Left renal cortex interstitium (tissue), 4 donors: Measurements from ENCODE around the gene PAWR. TPM values are rescaled to one million over a fixed set of nuclear protein-coding genes. Genes with fewer than 3 reads are reported as not detected.
"Not testable (repeated sequence)": the region's sequence is repeated elsewhere in the genome, so short reads cannot be mapped to it uniquely, and the experiment has no call there.

Source experiments
- DNase-seq, 4 donors: peaks; one replicate each; pipeline ENCODE4 v3.0.0-alpha.2; 2013; ENCODE audit warnings: low read depth in 4 of 4, low spot score in 2 of 4, missing footprints in 1 of 4
- polyA plus RNA-seq, 4 donors: library from polyadenylated mRNA; unstranded; fragments of 120-200 nt; gene quantifications; one replicate each; pipeline ENCODE4 v1.2.1, GENCODE V29; 2013; ENCODE audit not compliant: insufficient read length in 4 of 4

The PAWR gene
- polyA plus RNA-seq, 4 donors = 59.8 to 142 (median 92.1) TPM

GRCh38 chr12:79601908-79602307 is 88.9 kb downstream of the PAWR start:
- DNase-seq = no peak

- DNase-seq = no peak
Measured at GRCh38 chr12:79597910-79598309, 92.9 kb downstream of the PAWR start.

- DNase-seq = no peak
Measured at GRCh38 chr12:79596719-79597350, 93.9 kb downstream of the PAWR start.

GRCh38 chr12:79595273-79595672 is 95.5 kb downstream of the PAWR start:
- no peak for DNase-seq

- no peak for DNase-seq
Measured at GRCh38 chr12:79592865-79593264, 97.9 kb downstream of the PAWR start.

GRCh38 chr12:79591988-79592387 is 98.8 kb downstream of the PAWR start:
- no peak for DNase-seq

- no peak for DNase-seq
Measured at GRCh38 chr12:79590751-79591150, 100.0 kb downstream of the PAWR start.

GRCh38 chr12:79587368-79587767 is 103.4 kb downstream of the PAWR start:
- no peak for DNase-seq

GRCh38 chr12:79585147-79585546 is 105.6 kb downstream of the PAWR start:
- no peak for DNase-seq

- no peak for DNase-seq
Measured at GRCh38 chr12:79573820-79574219, 116.9 kb downstream of the PAWR start.

GRCh38 chr12:79569679-79570078 is 121.1 kb downstream of the PAWR start:
- no peak for DNase-seq

- no peak for DNase-seq
Measured at GRCh38 chr12:79567175-79567563, 123.6 kb downstream of the PAWR start.

GRCh38 chr12:79566452-79567174 is 124.2 kb downstream of the PAWR start:
- no peak for DNase-seq

GRCh38 chr12:79564727-79565350 is 125.9 kb downstream of the PAWR start:
- not testable (repeated sequence) for DNase-seq

GRCh38 chr12:79563021-79563740 is 127.6 kb downstream of the PAWR start:
- no peak for DNase-seq

- DNase-seq = no peak
Measured at GRCh38 chr12:79561401-79562132, 129.2 kb downstream of the PAWR start.

GRCh38 chr12:79560225-79560889 is 130.4 kb downstream of the PAWR start:
- no peak for DNase-seq

GRCh38 chr12:79559591-79559990 is 131.2 kb downstream of the PAWR start:
- DNase-seq = no peak

- no peak for DNase-seq
Measured at GRCh38 chr12:79558924-79559469, 131.8 kb downstream of the PAWR start.
